Activated CD4-positive, alpha-beta T cell treated with anti-CD3 and anti-CD28 coated beads, Interleukin-2, amount 10 ng/mL, durations not matched to agents 7 days and 5 days (primary cell): Measurements from ENCODE around the gene KPRP. TPM values are rescaled to one million over a fixed set of nuclear protein-coding genes. Genes with fewer than 3 reads are reported as not detected.

ENCODE experiments used
- CTCF ChIA-PET: fragments of 350-600 bp; sonication (Branson Sonifier 250); formaldehyde crosslinking; loops from one replicate; lab custom pipeline; 2021; ENCODE audit warnings: antibody characterized with exemption; lab: Charles Lee
- POLR2A ChIA-PET: fragments of 350-600 bp; sonication (Branson Sonifier 250); formaldehyde crosslinking; loops from one replicate; lab custom pipeline; 2021; ENCODE audit warnings: antibody characterized with exemption; lab: Charles Lee
- DNase-seq: peaks from one replicate; pipeline ENCODE4 v3.0.0-alpha.2; 2020
- H3K27ac Mint-ChIP-seq: one replicate; pipeline ENCODE4 v1.8.0; 2021; ENCODE audit warnings: mild to moderate bottlenecking, moderate library complexity, mixed read lengths
- H3K27me3 Mint-ChIP-seq: one replicate; pipeline ENCODE4 v1.8.0; 2021; ENCODE audit warnings: mixed read lengths
- H3K36me3 Mint-ChIP-seq: one replicate; pipeline ENCODE4 v1.8.0; 2021; ENCODE audit warnings: low read depth, mixed read lengths
- H3K4me1 Mint-ChIP-seq: one replicate; pipeline ENCODE4 v1.8.0; 2021; ENCODE audit warnings: mixed read lengths
- H3K4me3 Mint-ChIP-seq: one replicate; pipeline ENCODE4 v1.8.0; 2021; ENCODE audit warnings: mild to moderate bottlenecking, moderate library complexity, mixed read lengths
- H3K9me3 Mint-ChIP-seq: one replicate; pipeline ENCODE4 v1.8.0; 2021; ENCODE audit warnings: mixed read lengths
- total RNA-seq, 2 experiments: library from RNA; stranded (reverse); gene quantifications; one replicate each; pipeline ENCODE4 v1.2.3, GENCODE V29; 2021

Gene KPRP, protein sequence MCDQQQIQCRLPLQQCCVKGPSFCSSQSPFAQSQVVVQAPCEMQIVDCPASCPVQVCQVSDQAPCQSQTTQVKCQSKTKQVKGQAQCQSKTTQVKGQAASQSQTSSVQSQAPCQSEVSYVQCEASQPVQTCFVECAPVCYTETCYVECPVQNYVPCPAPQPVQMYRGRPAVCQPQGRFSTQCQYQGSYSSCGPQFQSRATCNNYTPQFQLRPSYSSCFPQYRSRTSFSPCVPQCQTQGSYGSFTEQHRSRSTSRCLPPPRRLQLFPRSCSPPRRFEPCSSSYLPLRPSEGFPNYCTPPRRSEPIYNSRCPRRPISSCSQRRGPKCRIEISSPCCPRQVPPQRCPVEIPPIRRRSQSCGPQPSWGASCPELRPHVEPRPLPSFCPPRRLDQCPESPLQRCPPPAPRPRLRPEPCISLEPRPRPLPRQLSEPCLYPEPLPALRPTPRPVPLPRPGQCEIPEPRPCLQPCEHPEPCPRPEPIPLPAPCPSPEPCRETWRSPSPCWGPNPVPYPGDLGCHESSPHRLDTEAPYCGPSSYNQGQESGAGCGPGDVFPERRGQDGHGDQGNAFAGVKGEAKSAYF
- not detected for total RNA-seq

DNA sequence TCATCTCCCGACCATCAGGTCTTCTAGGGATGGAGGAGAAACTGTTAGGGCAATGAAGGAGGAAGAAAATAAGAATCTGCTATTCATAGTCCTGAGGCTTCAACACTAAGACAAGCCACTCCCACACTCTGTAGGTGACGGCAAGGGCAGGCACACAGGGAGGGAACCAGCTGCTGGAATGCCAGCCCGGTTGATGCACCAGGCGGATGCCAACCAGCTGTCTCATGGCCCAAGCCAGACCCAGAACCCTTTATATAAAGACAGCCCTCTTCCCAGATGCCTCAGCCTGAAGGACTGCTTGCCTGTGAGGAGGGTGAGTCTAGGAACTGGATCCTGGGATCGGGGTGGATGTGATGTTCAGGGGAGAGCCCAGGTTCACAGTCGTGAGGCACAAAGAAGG is at the start of gene KPRP:
KPRP (plus strand) TSS at position 279 of the 400 bp plus-strand sequence. CDS start 1,564 bp downstream, outside the sequence.
- Mint-ChIP-seq H3K27ac (no peak within 1 kb of the TSS), H3K36me3 (no peaks in the 10 kb centered on the region), H3K27me3 (peaks cover 11% of the 10 kb centered on the region), H3K9me3 (no peaks in the 10 kb centered on the region), H3K4me1 (no peaks in the 10 kb centered on the region), H3K4me3 (no peak within 1 kb of the TSS)
- ChIA-PET CTCF (no interaction called here), POLR2A (no interaction called here)
- no peak for DNase-seq

DNA sequence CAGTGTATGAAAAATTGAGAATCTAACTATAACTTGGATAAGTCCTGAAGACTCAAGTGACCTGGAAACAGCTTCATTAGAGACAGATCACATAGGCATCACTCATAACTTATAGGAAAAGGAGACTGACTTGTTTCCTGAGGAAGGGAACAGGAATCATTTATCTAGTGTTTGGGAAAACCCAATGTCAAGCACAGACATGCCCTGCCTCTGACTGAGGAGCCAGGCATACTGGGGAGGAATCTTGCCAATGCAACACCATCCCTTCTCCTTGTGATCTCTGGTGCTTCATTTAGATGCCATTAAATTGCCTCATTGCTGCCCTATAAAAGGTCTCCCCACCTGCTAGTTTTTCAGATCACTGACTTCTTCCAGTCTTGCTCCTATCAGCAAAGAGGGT is 39.6 kb upstream of the KPRP start:
- DNase-seq: no peak
- Mint-ChIP-seq H3K4me3 (no peak overlapping the region), H3K9me3 (no peaks in the 10 kb centered on the region), H3K27me3 (peaks cover 5% of the 10 kb centered on the region), H3K27ac (no peak overlapping the region), H3K36me3 (no peaks in the 10 kb centered on the region), H3K4me1 (no peaks in the 10 kb centered on the region)
- POLR2A ChIA-PET: no interaction called here
- CTCF ChIA-PET: no interaction called here

DNA sequence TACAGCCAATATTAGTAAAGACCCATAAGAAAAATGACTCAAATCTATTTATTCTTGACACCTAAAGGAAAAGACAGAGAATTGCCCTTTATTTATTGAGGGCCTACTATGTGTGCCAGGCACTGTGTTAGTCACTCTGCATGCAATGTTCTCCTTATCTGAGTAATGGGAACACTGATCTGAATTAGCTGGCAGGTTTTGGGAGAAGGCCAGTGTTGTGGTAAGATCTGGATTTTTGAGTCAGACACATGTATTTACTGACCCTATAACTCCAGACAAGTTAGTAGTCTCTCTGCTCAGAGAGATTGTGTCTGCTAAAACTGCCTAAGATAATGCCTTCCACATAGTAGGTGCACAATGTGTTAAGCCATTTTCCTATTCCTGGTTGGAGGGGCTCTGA is 32.6 kb upstream of the KPRP start:
- ChIA-PET CTCF (no interaction called here), POLR2A (no interaction called here)
- no peak overlapping the region for H3K27ac Mint-ChIP-seq
- no peaks in the 10 kb centered on the region for H3K36me3 Mint-ChIP-seq
- no peaks in the 10 kb centered on the region for H3K4me1 Mint-ChIP-seq
- H3K27me3 Mint-ChIP-seq: peaks cover 3% of the 10 kb centered on the region
- no peaks in the 10 kb centered on the region for H3K9me3 Mint-ChIP-seq
- no peak for DNase-seq
- no peak overlapping the region for H3K4me3 Mint-ChIP-seq

DNA sequence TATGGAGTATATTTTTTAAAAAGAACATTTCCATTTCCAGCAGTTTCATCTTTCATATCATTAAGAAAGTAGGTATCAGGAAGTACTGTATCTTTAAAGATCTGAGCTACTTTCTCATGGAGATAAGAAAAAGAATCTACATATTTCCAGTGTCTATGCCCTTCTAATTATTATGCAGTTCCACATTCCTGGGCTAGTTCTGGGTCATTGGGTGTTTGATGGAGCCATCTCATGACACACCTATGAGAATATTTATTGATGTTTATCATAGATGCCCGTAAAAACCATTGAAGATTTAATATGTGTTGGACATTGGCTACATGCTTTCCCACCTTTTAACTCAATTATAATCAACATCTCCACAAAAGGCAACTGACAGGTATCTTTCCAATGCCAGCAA is 28.8 kb upstream of the KPRP start:
- DNase-seq: no peak
- Mint-ChIP-seq H3K27me3 (no peaks in the 10 kb centered on the region), H3K27ac (no peak overlapping the region), H3K9me3 (no peaks in the 10 kb centered on the region), H3K36me3 (no peaks in the 10 kb centered on the region), H3K4me1 (no peaks in the 10 kb centered on the region), H3K4me3 (no peak overlapping the region)
- ChIA-PET CTCF (no interaction called here), POLR2A (no interaction called here)

DNA sequence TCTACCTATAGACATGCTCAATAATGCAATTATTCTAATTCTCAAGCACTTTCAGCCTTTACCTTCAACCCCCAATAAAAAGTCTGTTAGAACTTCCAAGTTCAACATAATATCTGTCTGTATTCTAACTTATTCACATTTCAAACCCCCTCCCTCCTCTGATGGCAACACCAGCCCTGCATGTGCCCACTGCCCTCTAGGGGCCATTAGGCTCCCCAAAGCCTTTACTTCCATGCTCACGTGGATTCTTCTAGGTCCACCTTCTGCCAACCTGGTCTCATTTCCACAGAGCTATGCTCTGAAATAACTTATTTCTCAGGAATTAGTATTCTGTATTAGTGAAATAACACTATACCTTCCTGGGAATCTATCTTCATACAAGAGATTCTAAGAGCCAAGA is 22.2 kb upstream of the KPRP start:
- Mint-ChIP-seq H3K9me3 (no peaks in the 10 kb centered on the region), H3K4me3 (no peak overlapping the region)
- POLR2A ChIA-PET: no interaction called here

DNA sequence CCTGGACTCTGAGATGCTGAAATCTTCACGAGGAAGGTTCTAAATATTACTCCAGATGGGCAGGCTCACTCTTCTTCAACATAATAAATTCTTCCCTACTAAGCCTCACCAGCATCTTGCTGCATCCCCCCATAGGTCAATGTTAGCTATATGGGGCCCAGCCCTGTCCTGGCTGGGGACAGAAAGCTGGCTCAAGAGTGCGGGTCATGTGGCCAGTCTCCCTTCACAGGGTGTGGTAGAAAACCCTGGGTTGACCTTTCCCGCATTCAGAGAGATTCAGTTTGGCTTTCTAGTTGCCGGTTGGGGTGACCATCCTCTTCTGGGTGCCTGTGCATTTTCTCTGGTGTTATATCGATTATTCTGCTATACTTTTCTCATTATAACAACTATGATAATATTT is 19.8 kb upstream of the KPRP start:
- no peaks in the 10 kb centered on the region for H3K4me1 Mint-ChIP-seq
- no peaks in the 10 kb centered on the region for H3K9me3 Mint-ChIP-seq
- DNase-seq: no peak
- no peaks in the 10 kb centered on the region for H3K36me3 Mint-ChIP-seq
- no peak overlapping the region for H3K4me3 Mint-ChIP-seq
- POLR2A ChIA-PET: no interaction called here
- H3K27me3 Mint-ChIP-seq: peaks cover 24% of the 10 kb centered on the region
- no peak overlapping the region for H3K27ac Mint-ChIP-seq
- CTCF ChIA-PET: no interaction called here

More for the DNA sequence above, 22.2 kb upstream of the KPRP start:
- DNase-seq: no peak
- Mint-ChIP-seq H3K27ac (no peak overlapping the region), H3K36me3 (no peaks in the 10 kb centered on the region), H3K27me3 (peaks cover 13% of the 10 kb centered on the region), H3K4me1 (no peaks in the 10 kb centered on the region)
- CTCF ChIA-PET: no interaction called here

DNA sequence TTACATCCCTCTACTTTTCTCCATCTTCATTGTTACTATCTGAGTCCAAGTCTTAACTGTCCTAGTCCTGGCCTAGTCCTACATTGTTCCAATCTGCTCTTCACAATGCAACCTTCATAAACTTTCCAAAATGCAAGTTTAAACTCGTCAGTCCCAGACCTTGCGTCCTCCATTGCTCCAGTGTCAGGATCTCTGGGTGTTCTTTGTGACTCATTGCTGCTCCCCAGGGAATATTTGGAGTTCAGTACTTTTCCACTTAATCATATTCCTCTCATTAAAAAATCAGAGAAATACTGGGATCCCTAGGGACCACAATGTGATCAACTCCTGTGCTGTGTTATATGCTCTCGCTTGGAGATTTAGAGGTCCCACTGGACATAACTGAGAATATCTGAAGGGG is 18.0 kb upstream of the KPRP start:
- DNase-seq: no peak
- no peak overlapping the region for H3K27ac Mint-ChIP-seq
- H3K4me3 Mint-ChIP-seq: no peak overlapping the region
- peaks cover 24% of the 10 kb centered on the region for H3K27me3 Mint-ChIP-seq
- H3K9me3 Mint-ChIP-seq: no peaks in the 10 kb centered on the region
- H3K4me1 Mint-ChIP-seq: no peaks in the 10 kb centered on the region
- ChIA-PET POLR2A (no interaction called here), CTCF (no interaction called here)
- H3K36me3 Mint-ChIP-seq: no peaks in the 10 kb centered on the region

DNA sequence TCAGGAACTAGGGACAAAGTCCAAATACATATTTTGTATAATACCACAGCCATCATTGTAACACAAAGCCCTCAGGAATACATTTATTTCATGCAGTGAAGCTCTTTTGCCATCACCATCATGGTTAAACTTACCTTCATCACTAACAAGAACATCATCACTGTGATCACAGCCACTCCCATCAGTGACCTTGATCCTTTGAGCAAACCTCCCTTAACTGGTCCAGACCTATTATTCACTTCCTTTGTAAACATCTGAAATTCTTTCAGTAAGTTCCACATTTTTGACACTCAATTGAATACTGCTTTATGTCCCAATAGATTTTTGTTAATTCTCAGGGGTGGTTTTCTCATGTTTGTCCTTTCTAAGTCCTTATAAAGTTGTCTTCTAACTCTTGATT is 16.2 kb upstream of the KPRP start:
- POLR2A ChIA-PET: no interaction called here
- Mint-ChIP-seq H3K4me1 (no peaks in the 10 kb centered on the region), H3K4me3 (no peak overlapping the region), H3K27me3 (peaks cover 17% of the 10 kb centered on the region), H3K9me3 (no peaks in the 10 kb centered on the region), H3K27ac (no peak overlapping the region), H3K36me3 (no peaks in the 10 kb centered on the region)
- no peak for DNase-seq
- CTCF ChIA-PET: no interaction called here

DNA sequence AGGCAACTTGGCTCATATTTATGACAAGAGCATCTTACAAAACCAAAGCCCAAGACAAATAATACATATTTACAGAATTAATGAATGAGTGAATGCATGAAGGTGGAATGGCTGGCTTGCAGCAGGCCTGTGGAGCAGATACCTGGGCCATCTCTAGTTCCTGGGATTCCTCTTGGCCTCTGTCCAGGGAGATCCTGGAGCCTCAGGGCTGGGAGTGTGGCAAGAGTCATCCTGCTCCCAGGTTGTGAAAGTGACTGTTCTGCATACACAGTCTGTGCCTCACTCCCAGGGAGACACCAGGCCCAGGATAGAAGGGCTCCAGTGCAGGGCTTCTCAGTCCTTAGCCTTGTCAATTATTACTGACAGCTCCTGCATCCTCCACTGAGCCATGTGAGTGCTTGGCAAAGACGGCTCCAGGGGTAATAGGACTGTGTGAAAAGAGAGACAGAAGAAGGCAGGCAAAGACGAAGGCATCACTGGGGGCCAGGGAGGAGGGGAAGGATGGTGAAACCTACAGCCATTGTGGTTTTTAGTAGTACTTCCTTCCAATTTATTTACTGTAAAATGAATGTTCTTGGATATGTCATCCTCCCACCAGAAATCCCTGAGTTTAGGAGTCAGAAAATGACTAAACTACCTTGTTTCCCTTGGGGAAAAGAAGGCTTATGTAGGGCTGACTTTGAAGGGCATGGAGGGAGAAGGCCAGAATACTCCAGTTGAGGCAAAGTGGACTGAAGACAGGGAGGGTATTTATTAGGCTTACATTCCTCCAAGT is 14.3 kb upstream of the KPRP start:
- H3K27ac Mint-ChIP-seq: no peak overlapping the region

DNA sequence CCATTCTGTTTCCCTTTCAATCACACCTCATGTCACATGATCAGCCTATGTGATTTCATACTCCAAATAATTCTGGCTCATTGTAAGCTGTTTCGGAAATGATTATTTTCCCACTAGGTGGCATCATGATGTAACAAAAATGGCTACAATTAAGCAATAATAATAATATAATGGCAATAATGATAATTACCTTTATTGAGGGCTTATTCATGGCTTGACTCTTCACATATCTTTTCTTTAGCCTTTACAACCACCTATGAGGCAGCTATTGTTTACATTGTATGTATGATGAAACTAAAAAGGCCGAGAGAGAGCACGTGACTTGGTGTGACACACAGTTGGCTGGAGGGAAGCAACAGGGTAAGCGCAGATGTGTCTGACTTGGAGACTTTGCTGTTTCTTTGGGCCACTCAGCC is 12.5 kb upstream of the KPRP start:
- peaks cover 22% of the 10 kb centered on the region for H3K27me3 Mint-ChIP-seq
- POLR2A ChIA-PET: no interaction called here
- CTCF ChIA-PET: no interaction called here

More for the DNA sequence above, 14.3 kb upstream of the KPRP start:
- Mint-ChIP-seq H3K27me3 (peaks cover 22% of the 10 kb centered on the region), H3K36me3 (no peaks in the 10 kb centered on the region), H3K4me1 (no peaks in the 10 kb centered on the region), H3K4me3 (no peak overlapping the region), H3K9me3 (no peaks in the 10 kb centered on the region)
- DNase-seq: no peak
- POLR2A ChIA-PET: no interaction called here
- CTCF ChIA-PET: no interaction called here

DNA sequence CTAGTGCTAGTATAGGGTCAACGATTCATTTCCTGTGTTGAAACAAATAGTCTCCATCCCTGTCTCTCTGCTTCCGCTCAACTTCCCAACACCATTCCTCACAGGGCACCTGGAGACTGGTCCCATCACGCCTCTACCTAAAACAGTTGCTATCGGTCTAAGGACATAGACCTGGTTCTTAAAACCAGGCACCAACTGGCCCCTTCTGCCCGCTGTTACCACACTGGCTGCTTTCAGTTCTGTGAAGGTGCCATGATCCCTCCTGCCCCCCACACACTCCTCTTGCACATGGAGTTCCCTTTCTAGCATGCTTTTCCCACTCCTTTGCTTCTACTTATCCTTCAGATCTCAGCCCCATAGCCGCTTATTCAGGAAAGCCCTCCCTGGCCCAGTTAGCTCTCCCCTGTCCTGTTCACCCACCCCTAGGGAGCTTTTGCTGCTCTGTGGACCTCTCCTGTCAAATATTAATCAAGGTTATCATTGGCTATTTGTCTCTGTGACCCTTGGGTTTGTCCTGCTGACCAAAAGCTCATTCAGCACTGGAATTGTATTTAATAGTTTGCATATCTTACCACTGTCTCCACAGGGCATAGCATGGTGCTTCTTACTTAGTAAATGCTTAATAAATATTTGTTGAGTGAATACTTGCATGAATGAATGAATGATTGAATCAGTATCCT is 11.9 kb upstream of the KPRP start:
- no peaks in the 10 kb centered on the region for H3K4me1 Mint-ChIP-seq

More for the DNA sequence above, 12.5 kb upstream of the KPRP start:
- no peaks in the 10 kb centered on the region for H3K4me1 Mint-ChIP-seq
- H3K9me3 Mint-ChIP-seq: no peaks in the 10 kb centered on the region
- no peak for DNase-seq
- no peaks in the 10 kb centered on the region for H3K36me3 Mint-ChIP-seq
- H3K4me3 Mint-ChIP-seq: no peak overlapping the region
- H3K27ac Mint-ChIP-seq: no peak overlapping the region

DNA sequence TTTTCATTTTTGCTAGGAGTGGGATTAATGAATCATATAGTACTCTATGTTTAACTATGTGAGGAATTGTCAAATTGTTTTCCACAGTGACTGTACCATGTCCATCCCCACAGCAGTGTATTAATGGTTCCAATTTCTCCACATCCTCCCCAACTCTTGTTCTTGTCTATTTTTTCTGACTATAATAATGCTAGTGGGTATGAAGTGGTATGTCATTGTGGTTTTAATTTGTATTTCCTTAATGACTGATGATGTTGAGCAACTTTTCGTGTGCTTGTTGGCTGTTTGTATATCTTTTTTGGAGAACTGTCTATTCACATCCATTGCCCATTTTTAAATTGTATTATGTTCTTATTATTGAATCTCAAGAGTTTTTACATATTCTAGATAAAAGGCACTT is 10.0 kb upstream of the KPRP start:
- no peak for DNase-seq
- Mint-ChIP-seq H3K27ac (no peak overlapping the region), H3K27me3 (peaks cover 23% of the 10 kb centered on the region), H3K4me1 (no peaks in the 10 kb centered on the region), H3K9me3 (no peaks in the 10 kb centered on the region), H3K36me3 (no peaks in the 10 kb centered on the region), H3K4me3 (no peak overlapping the region)
- ChIA-PET POLR2A (no interaction called here), CTCF (no interaction called here)

More for the DNA sequence above, 11.9 kb upstream of the KPRP start:
- no peak overlapping the region for H3K27ac Mint-ChIP-seq
- POLR2A ChIA-PET: no interaction called here
- H3K4me3 Mint-ChIP-seq: no peak overlapping the region
- no peaks in the 10 kb centered on the region for H3K36me3 Mint-ChIP-seq
- no peaks in the 10 kb centered on the region for H3K9me3 Mint-ChIP-seq
- DNase-seq: no peak
- CTCF ChIA-PET: no interaction called here
- H3K27me3 Mint-ChIP-seq: peaks cover 24% of the 10 kb centered on the region

DNA sequence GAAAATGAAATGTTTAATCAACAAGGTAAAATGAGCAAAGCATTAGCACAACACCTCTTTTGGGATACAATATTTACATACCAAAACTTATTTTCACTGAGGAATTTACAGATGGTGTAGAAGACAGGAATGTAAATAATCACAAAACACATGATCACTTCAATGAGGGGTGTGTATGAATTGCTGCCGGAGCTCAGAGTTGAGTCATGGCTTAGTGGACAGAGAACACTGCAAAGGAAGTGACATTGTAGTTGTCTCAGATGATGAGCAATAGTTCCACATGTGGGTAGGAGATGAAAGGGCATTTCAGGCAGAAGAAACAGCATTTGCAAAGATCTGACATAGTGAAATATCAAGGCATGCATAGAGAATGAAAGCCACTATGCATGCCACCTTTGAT is 5.6 kb upstream of the KPRP start:
- ChIA-PET POLR2A (no interaction called here), CTCF (no interaction called here)
- DNase-seq: no peak
- Mint-ChIP-seq H3K9me3 (no peaks in the 10 kb centered on the region), H3K27ac (no peak overlapping the region), H3K4me3 (no peak overlapping the region), H3K36me3 (no peaks in the 10 kb centered on the region), H3K27me3 (peaks cover 29% of the 10 kb centered on the region), H3K4me1 (no peaks in the 10 kb centered on the region)
